22Rv1 (cell line): ENCODE results near the gene WDR27.
"Not testable (repeated sequence)": the region's sequence is repeated elsewhere in the genome, so short reads cannot be mapped to it uniquely, and the experiment has no call there.

Source experiments
- H3K27ac ChIP-seq: fragments of 450-650 bp; 2 replicates; pipeline ENCODE4 v1.5.1; 2017
- CTCF ChIP-seq: fragments of 450-650 bp; IDR thresholded peaks from 2 replicates; pipeline ENCODE4 v1.5.1; 2017; ENCODE audit warnings: mild to moderate bottlenecking
- ZFX ChIP-seq: fragments of 450-650 bp; IDR thresholded peaks from 2 replicates; pipeline ENCODE4 v1.6.1; 2017; ENCODE audit warnings: antibody characterized with exemption, borderline replicate concordance

Gene WDR27

GRCh38 chr6:169710009-169710408 is 8.2 kb upstream of the WDR27 start:
- H3K27ac ChIP-seq: no peak overlapping the region
- TF ChIP-seq ZFX (no peak), CTCF (no peak)

GRCh38 chr6:169709293-169709692 is 7.5 kb upstream of the WDR27 start:
- TF ChIP-seq ZFX: no peak
- TF ChIP-seq CTCF: no peak
- no peak overlapping the region for H3K27ac ChIP-seq

GRCh38 chr6:169707772-169708171 is 5.9 kb upstream of the WDR27 start:
- no peak for TF ChIP-seq ZFX
- TF ChIP-seq CTCF: no peak
- H3K27ac ChIP-seq: no peak overlapping the region

- TF ChIP-seq CTCF (no peak), ZFX (no peak)
- peak overlapping the region; percentile 86 for H3K27ac ChIP-seq
Measured at GRCh38 chr6:169702840-169703246, 1.0 kb upstream of the WDR27 start.

- TF ChIP-seq CTCF (no peak), ZFX (no peak)
- peak overlapping the region; percentile 86 for H3K27ac ChIP-seq
Measured at GRCh38 chr6:169701311-169701953, 397 bp downstream of the WDR27 start.

GRCh38 chr6:169700296-169700695 is 1.5 kb downstream of the WDR27 start:
- H3K27ac ChIP-seq: no peak overlapping the region
- TF ChIP-seq ZFX (no peak), CTCF (no peak)

- H3K27ac ChIP-seq: not testable (repeated sequence)
- peak; percentile 58 for TF ChIP-seq CTCF
Measured at GRCh38 chr6:169697115-169697514, 4.7 kb downstream of the WDR27 start.
